ENCODE measurements around the gene CYP4X1.
"Not testable (repeated sequence)": the region's sequence is repeated elsewhere in the genome, so short reads cannot be mapped to it uniquely, and the experiment has no call there.

CYP4X1 gene

GRCh38 chr1:47089356-47089755 is 65.9 kb downstream of the CYP4X1 start:
- not testable (repeated sequence) for DNase-seq

GRCh38 chr1:47091476-47091875 is 68.0 kb downstream of the CYP4X1 start:
- DNase-seq: not testable (repeated sequence)
